OCI-LY3 (cell line): ENCODE measurements around the gene ADAM10.

Experiments used
- H2AFZ ChIP-seq: fragments of 200-600, 300-600 bp; shearing (Covaris generic); 2 replicates; pipeline ENCODE4 v1.6.0; 2014; ENCODE audit warnings: antibody characterized with exemption, low read depth, low read length
- H3K27ac ChIP-seq: fragments of 200-600, 300-600 bp; sonication (generic); 2 replicates; pipeline ENCODE4 v1.5.1; 2014; ENCODE audit warnings: mild to moderate bottlenecking, low read length, moderate library complexity, mixed read lengths
- H3K27me3 ChIP-seq: fragments of 200-600, 300-600 bp; sonication (generic); 2 replicates; pipeline ENCODE4 v1.6.1; 2014; ENCODE audit warnings: low read depth, low read length, mixed read lengths
- H3K36me3 ChIP-seq: fragments of 200-600, 300-600 bp; sonication (generic); replicated peaks from 2 replicates; pipeline ENCODE3; 2014; ENCODE audit warnings: low read depth, low read length, mixed read lengths
- H3K4me1 ChIP-seq: fragments of 300-600, 200-600 bp; sonication (generic); 2 replicates; pipeline ENCODE4 v1.6.1; 2014; ENCODE audit warnings: low read length, mixed read lengths
- H3K4me2 ChIP-seq: fragments of 200-600, 300-600 bp; sonication (generic); 2 replicates; pipeline ENCODE4 v1.6.1; 2014; ENCODE audit warnings: low read length, mixed read lengths
- H3K4me3 ChIP-seq: fragments of 300-600, 200-600 bp; sonication (generic); 2 replicates; pipeline ENCODE4 v1.5.1; 2014; ENCODE audit warnings: antibody characterized with exemption, mild to moderate bottlenecking, low read length, moderate library complexity
- H3K79me2 ChIP-seq: fragments of 300-600, 200-600 bp; shearing (Covaris generic); 2 replicates; pipeline ENCODE4 v1.6.1; 2014; ENCODE audit warnings: mild to moderate bottlenecking, low read length, mixed read lengths
- H3K9ac ChIP-seq: fragments of 300-600, 200-600 bp; shearing (Covaris generic); 2 replicates; pipeline ENCODE4 v1.6.0; 2014; ENCODE audit warnings: mild to moderate bottlenecking, low read length, moderate library complexity
- H3K9me3 ChIP-seq: fragments of 200-600, 300-600 bp; shearing (Covaris generic); 2 replicates; pipeline ENCODE4 v1.6.1; 2014; ENCODE audit warnings: low read length, mixed read lengths; ENCODE audit not compliant: insufficient read depth
- H4K20me1 ChIP-seq: fragments of 200-600, 300-600 bp; sonication (generic); 2 replicates; pipeline ENCODE4 v1.6.1; 2016; ENCODE audit warnings: low read length, mixed read lengths; ENCODE audit not compliant: insufficient read depth
- EZH2phosphoT487 ChIP-seq: fragments of 200-600 bp; shearing (Covaris generic); IDR thresholded peaks from 2 replicates; pipeline ENCODE4 v1.6.1; 2018; ENCODE audit warnings: antibody characterized with exemption, mixed run types, low read depth
- TF ChIP-seq, protein P1 (sequence below): fragments of 200-600, 300-600 bp; sonication (generic); IDR thresholded peaks from 2 replicates; pipeline ENCODE4 v1.5.1; 2014; ENCODE audit warnings: antibody characterized with exemption, low read length, low read depth

ADAM10 gene

DNA sequence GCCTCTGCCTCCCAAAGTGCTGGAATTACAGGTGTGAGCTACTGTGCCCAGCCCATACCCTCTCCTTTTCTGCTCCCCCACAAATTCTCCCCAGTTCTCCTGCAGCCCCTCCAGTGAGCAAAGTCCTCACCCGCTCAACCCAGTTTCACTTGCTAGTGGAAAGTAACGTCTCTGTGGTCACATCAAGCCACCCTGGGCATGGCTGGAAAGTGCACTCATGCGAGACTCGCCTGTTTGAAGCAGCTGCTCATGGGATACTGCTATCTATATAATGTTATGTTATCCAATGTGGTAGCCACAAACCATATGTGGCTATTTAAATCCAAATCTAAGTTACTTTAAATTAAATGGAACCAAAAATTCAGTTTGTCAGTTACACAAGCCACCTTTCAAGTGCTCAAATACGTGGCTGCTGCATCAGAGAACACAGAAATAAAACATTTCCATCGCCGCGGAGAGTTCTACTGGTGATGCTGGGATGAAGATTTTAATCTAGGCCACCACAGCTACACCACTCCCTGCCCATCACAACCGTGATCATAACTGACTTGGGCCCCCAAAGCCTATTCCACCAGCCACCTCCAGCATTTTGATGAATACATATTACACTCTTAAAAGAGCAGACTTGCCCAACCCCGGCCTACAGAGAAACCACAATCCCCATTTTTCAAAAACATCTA, 198.3 kb downstream of the ADAM10 start:
- no peak overlapping the region for H3K4me2 ChIP-seq
- no peaks in the 10 kb centered on the region for H3K4me1 ChIP-seq
- H3K27ac ChIP-seq, result no peak overlapping the region
- no peak for TF ChIP-seq EZH2phosphoT487
- TF ChIP-seq, protein P1, sequence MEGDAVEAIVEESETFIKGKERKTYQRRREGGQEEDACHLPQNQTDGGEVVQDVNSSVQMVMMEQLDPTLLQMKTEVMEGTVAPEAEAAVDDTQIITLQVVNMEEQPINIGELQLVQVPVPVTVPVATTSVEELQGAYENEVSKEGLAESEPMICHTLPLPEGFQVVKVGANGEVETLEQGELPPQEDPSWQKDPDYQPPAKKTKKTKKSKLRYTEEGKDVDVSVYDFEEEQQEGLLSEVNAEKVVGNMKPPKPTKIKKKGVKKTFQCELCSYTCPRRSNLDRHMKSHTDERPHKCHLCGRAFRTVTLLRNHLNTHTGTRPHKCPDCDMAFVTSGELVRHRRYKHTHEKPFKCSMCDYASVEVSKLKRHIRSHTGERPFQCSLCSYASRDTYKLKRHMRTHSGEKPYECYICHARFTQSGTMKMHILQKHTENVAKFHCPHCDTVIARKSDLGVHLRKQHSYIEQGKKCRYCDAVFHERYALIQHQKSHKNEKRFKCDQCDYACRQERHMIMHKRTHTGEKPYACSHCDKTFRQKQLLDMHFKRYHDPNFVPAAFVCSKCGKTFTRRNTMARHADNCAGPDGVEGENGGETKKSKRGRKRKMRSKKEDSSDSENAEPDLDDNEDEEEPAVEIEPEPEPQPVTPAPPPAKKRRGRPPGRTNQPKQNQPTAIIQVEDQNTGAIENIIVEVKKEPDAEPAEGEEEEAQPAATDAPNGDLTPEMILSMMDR, result no peak
- no peaks in the 10 kb centered on the region for H3K36me3 ChIP-seq
- no peak overlapping the region for H2AFZ ChIP-seq
- no peak overlapping the region for H3K4me3 ChIP-seq
- H3K27me3 ChIP-seq, result peaks cover 2% of the 10 kb centered on the region; the same call in 1 of the 2 replicates
- H3K9me3 ChIP-seq, result no peaks in the 10 kb centered on the region
- H3K79me2 ChIP-seq, result no peaks in the 10 kb centered on the region
- H4K20me1 ChIP-seq, result no peaks in the 10 kb centered on the region
- H3K9ac ChIP-seq, result no peak overlapping the region

DNA sequence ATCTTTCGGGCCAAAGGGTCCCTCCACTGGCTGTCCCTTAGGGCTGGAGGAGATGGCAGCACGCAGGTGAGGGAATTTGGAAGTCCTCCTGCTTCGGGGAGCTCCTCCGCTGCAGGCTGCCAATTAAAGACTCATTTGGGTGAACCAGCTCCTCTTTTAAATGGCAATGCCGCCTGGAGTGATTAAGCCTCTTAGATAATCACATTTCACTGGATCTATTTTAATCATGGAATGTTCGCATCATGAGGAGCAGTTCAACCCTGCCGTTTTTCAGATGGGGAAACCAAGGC, 199.8 kb downstream of the ADAM10 start:
- no peaks in the 10 kb centered on the region for H3K4me1 ChIP-seq
- no peak overlapping the region for H3K4me3 ChIP-seq
- H3K9ac ChIP-seq, result no peak overlapping the region
- no peak for TF ChIP-seq EZH2phosphoT487
- TF ChIP-seq, protein P1, result no peak
- H3K27me3 ChIP-seq, result no peaks in the 10 kb centered on the region
- no peak overlapping the region for H3K27ac ChIP-seq
- no peaks in the 10 kb centered on the region for H3K9me3 ChIP-seq
- H3K36me3 ChIP-seq, result no peaks in the 10 kb centered on the region
- no peak overlapping the region for H2AFZ ChIP-seq
- H4K20me1 ChIP-seq, result no peaks in the 10 kb centered on the region
- H3K79me2 ChIP-seq, result no peaks in the 10 kb centered on the region
- H3K4me2 ChIP-seq, result no peak overlapping the region

DNA sequence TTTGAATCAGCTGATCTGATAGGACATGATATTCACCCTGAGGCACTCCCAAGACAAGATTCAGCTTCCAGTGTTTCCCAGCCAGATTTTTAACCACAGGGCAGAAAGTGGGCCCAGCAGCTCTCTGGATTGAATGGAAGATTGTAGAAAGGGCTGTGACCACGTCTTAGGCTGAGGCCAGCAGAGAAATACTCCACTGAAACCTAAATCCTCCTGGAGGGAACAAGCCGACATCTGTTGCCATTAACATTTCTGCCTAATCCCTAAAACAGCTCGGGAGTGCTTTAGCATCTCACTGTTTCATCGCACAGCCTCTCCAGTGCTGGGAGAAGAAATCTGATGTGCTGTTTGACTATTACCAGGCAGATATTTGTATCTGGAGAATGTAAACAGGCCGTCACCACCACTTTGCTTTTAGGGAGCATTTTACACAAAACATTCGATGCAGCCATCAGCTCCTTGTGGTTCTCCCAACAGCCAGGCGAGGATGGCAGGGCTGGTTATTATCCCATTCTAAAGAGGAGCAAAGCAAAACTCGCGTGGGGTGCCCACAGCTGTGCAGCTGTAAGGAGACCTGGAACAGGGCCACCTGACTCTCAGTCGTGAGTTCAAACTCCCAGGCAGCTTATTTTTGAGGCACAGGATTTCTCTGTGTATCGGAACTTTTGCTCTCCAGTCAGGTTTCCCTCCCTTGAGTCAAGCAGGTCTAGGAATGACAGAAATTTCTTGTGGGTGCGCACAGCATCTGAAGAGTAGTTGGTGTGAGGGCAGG, 200.3 kb downstream of the ADAM10 start:
- TF ChIP-seq EZH2phosphoT487, result no peak
- TF ChIP-seq, protein P1, result no peak
- Histone ChIP-seq H3K79me2 (no peaks in the 10 kb centered on the region), H3K4me3 (no peak overlapping the region), H2AFZ (no peak overlapping the region), H3K4me1 (no peaks in the 10 kb centered on the region), H4K20me1 (no peaks in the 10 kb centered on the region), H3K4me2 (no peak overlapping the region), H3K9me3 (no peaks in the 10 kb centered on the region), H3K9ac (no peak overlapping the region), H3K27me3 (no peaks in the 10 kb centered on the region), H3K27ac (no peak overlapping the region), H3K36me3 (no peaks in the 10 kb centered on the region)

DNA sequence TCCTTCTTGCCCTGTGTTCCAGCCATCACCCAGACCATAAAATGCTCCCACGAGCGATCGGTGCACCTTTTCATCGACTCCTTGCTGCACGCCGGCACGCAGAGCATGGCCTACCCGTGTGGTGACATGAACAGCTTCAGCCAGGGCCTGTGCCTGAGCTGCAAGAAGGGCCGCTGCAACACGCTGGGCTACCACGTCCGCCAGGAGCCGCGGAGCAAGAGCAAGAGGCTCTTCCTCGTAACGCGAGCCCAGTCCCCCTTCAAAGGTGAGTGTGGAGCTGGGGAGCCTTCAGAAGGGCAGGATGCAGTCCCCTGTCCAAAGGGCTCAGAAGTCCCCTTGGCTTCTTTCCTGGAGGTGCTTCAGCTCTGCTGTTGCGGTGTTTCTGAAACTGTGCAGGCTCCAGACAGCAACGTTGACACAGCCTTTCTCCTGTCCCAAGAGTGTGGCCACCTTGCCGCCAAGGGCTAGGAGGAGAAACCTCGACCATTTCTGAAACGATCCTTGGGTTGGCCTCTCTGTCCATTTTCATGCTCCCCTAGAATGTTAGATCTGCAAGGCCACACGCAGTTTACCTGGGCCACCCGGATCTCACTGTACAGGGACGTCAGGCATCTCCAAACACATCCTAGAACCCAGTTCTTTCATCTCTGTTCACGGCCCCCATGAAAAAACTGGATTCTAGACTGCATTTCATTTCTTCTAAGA, 201.0 kb downstream of the ADAM10 start:
- Histone ChIP-seq H3K4me1 (no peaks in the 10 kb centered on the region), H3K27ac (no peak overlapping the region), H3K4me2 (no peak overlapping the region), H3K4me3 (no peak overlapping the region), H2AFZ (no peak overlapping the region), H4K20me1 (no peaks in the 10 kb centered on the region), H3K36me3 (no peaks in the 10 kb centered on the region), H3K9me3 (no peaks in the 10 kb centered on the region), H3K27me3 (no peaks in the 10 kb centered on the region), H3K9ac (no peak overlapping the region), H3K79me2 (no peaks in the 10 kb centered on the region)
- TF ChIP-seq EZH2phosphoT487, result no peak
- TF ChIP-seq, protein P1, result no peak
